ENCODE measurements around the gene LST1. TPM values are rescaled to one million over a fixed set of nuclear protein-coding genes. Genes with fewer than 3 reads are reported as not detected.

Gene LST1
- total RNA-seq, 2 donors from 2014 or later: 2.8 to 8.5 TPM

GRCh38 chr6:31630177-31630934 lies 44.3 kb downstream of the LST1 start:
- Histone ChIP-seq H3K4me1 (no peaks in the 10 kb centered on the region), H3K27ac (no peak overlapping the region), H3K9me3 (no peaks in the 10 kb centered on the region), H3K36me3 (peaks cover 100% of the 10 kb centered on the region), H3K27me3 (no peaks in the 10 kb centered on the region), H3K4me3 (no peak overlapping the region)
- no peak for TF ChIP-seq CTCF (IDR thresholded peaks at IDR 0.05)
- no peak for DNase-seq (ENCODE audit: low spot score)

- no peak overlapping the region for H3K27ac ChIP-seq
- no peaks in the 10 kb centered on the region for H3K27me3 ChIP-seq
- H3K4me1 ChIP-seq: no peaks in the 10 kb centered on the region
- H3K36me3 ChIP-seq: peaks cover 100% of the 10 kb centered on the region
- no peaks in the 10 kb centered on the region for H3K9me3 ChIP-seq
- DNase-seq (ENCODE audit: low spot score): no peak
- H3K4me3 ChIP-seq: no peak overlapping the region
- no peak for TF ChIP-seq CTCF (IDR thresholded peaks at IDR 0.05)
Measured at GRCh38 chr6:31631209-31631608, 45.1 kb downstream of the LST1 start.

- H3K27ac ChIP-seq: no peak overlapping the region
- no peak for TF ChIP-seq CTCF (IDR thresholded peaks at IDR 0.05)
- H3K27me3 ChIP-seq: no peaks in the 10 kb centered on the region
- no peaks in the 10 kb centered on the region for H3K4me1 ChIP-seq
- H3K36me3 ChIP-seq: peaks cover 100% of the 10 kb centered on the region
- DNase-seq (ENCODE audit: low spot score): no peak
- no peak overlapping the region for H3K4me3 ChIP-seq
- H3K9me3 ChIP-seq: no peaks in the 10 kb centered on the region
Measured at GRCh38 chr6:31631681-31632278, 45.7 kb downstream of the LST1 start.

GRCh38 chr6:31632279-31632946 lies 46.3 kb downstream of the LST1 start:
- no peak overlapping the region for H3K27ac ChIP-seq

GRCh38 chr6:31633447-31633846 lies 47.4 kb downstream of the LST1 start:
- H3K4me3 ChIP-seq: no peak overlapping the region
- H3K9me3 ChIP-seq: no peaks in the 10 kb centered on the region
- H3K27ac ChIP-seq: no peak overlapping the region
- H3K27me3 ChIP-seq: no peaks in the 10 kb centered on the region
- H3K36me3 ChIP-seq: peaks cover 100% of the 10 kb centered on the region
- no peak for TF ChIP-seq CTCF (IDR thresholded peaks at IDR 0.05)
- no peaks in the 10 kb centered on the region for H3K4me1 ChIP-seq
- DNase-seq (ENCODE audit: low spot score): no peak

More at GRCh38 chr6:31632279-31632946, 46.3 kb downstream of the LST1 start:
- H3K27me3 ChIP-seq: no peaks in the 10 kb centered on the region
- TF ChIP-seq CTCF (IDR thresholded peaks at IDR 0.05): no peak
- no peak for DNase-seq (ENCODE audit: low spot score)
- peaks cover 100% of the 10 kb centered on the region for H3K36me3 ChIP-seq
- no peak overlapping the region for H3K4me3 ChIP-seq
- no peaks in the 10 kb centered on the region for H3K4me1 ChIP-seq
- H3K9me3 ChIP-seq: no peaks in the 10 kb centered on the region

Measured in right atrium auricular region (tissue), 2 donors.